Measurements from ENCODE around the gene MCC.

MCC gene

GRCh38 chr5:113128082-113128481 is 360.2 kb downstream of the MCC start:
- no peaks in the 10 kb centered on the region for H3K9me3 ChIP-seq (replicated peaks; ENCODE audit: insufficient read depth, low read length)
- TF ChIP-seq EZH2 (optimal IDR thresholded peaks at IDR 0.05; ENCODE audit: low read depth, low read length) (no peak), EZH2phosphoT487 (IDR thresholded peaks at IDR 0.05; ENCODE audit: low read length) (no peak), CTCF (IDR thresholded peaks at IDR 0.05; ENCODE audit: low read length) (no peak)
- H3K79me2 ChIP-seq (ENCODE audit: low read length) = peaks cover 85% of the 10 kb centered on the region
- no peaks in the 10 kb centered on the region for H3K27me3 ChIP-seq (replicated peaks; ENCODE audit: insufficient read depth, low read length)
- DNase-seq = no peak
- H3K4me2 ChIP-seq (ENCODE audit: low read depth, low read length) = no peak overlapping the region
- H3K27ac ChIP-seq (ENCODE audit: low read length) = no peak overlapping the region
- no peaks in the 10 kb centered on the region for H3K9me2 ChIP-seq (replicated peaks; ENCODE audit: insufficient read depth, low read length)
- no peaks in the 10 kb centered on the region for H4K20me1 ChIP-seq (ENCODE audit: insufficient read depth, low read length)
- H3K4me3 ChIP-seq (ENCODE audit: low read length) = no peak overlapping the region
- H3K4me1 ChIP-seq (ENCODE audit: low read length) = no peaks in the 10 kb centered on the region
- no peak overlapping the region for H2AFZ ChIP-seq (ENCODE audit: low read length)
- H3F3A ChIP-seq (ENCODE audit: insufficient read depth, low read length) = no peaks in the 10 kb centered on the region
- H3K9ac ChIP-seq (ENCODE audit: low read length) = no peak overlapping the region
- no peaks in the 10 kb centered on the region for H3K36me3 ChIP-seq (replicated peaks; ENCODE audit: insufficient read depth, low read length)

GRCh38 chr5:113127021-113127420 is 361.2 kb downstream of the MCC start:
- no peak overlapping the region for H3K9ac ChIP-seq (ENCODE audit: low read length)
- no peaks in the 10 kb centered on the region for H3K36me3 ChIP-seq (replicated peaks; ENCODE audit: insufficient read depth, low read length)
- H3K4me3 ChIP-seq (ENCODE audit: low read length) = no peak overlapping the region
- peaks cover 89% of the 10 kb centered on the region for H3K79me2 ChIP-seq (ENCODE audit: low read length)
- no peak for DNase-seq
- no peak overlapping the region for H3K4me2 ChIP-seq (ENCODE audit: low read depth, low read length)
- no peaks in the 10 kb centered on the region for H3K27me3 ChIP-seq (replicated peaks; ENCODE audit: insufficient read depth, low read length)
- TF ChIP-seq CTCF (IDR thresholded peaks at IDR 0.05; ENCODE audit: low read length) (no peak), EZH2phosphoT487 (IDR thresholded peaks at IDR 0.05; ENCODE audit: low read length) (no peak), EZH2 (optimal IDR thresholded peaks at IDR 0.05; ENCODE audit: low read depth, low read length) (no peak)
- H4K20me1 ChIP-seq (ENCODE audit: insufficient read depth, low read length) = no peaks in the 10 kb centered on the region
- no peaks in the 10 kb centered on the region for H3K4me1 ChIP-seq (ENCODE audit: low read length)
- no peaks in the 10 kb centered on the region for H3K9me3 ChIP-seq (replicated peaks; ENCODE audit: insufficient read depth, low read length)
- no peaks in the 10 kb centered on the region for H3F3A ChIP-seq (ENCODE audit: insufficient read depth, low read length)
- H3K9me2 ChIP-seq (replicated peaks; ENCODE audit: insufficient read depth, low read length) = no peaks in the 10 kb centered on the region
- no peak overlapping the region for H3K27ac ChIP-seq (ENCODE audit: low read length)
- H2AFZ ChIP-seq (ENCODE audit: low read length) = no peak overlapping the region

GRCh38 chr5:113125371-113125770 is 362.9 kb downstream of the MCC start:
- H4K20me1 ChIP-seq (ENCODE audit: insufficient read depth, low read length) = no peaks in the 10 kb centered on the region
- no peaks in the 10 kb centered on the region for H3F3A ChIP-seq (ENCODE audit: insufficient read depth, low read length)
- H3K4me1 ChIP-seq (ENCODE audit: low read length) = no peaks in the 10 kb centered on the region
- TF ChIP-seq EZH2 (optimal IDR thresholded peaks at IDR 0.05; ENCODE audit: low read depth, low read length) (no peak), CTCF (IDR thresholded peaks at IDR 0.05; ENCODE audit: low read length) (no peak), EZH2phosphoT487 (IDR thresholded peaks at IDR 0.05; ENCODE audit: low read length) (no peak)
- H3K9me3 ChIP-seq (replicated peaks; ENCODE audit: insufficient read depth, low read length) = no peaks in the 10 kb centered on the region
- peaks cover 90% of the 10 kb centered on the region for H3K79me2 ChIP-seq (ENCODE audit: low read length)
- H2AFZ ChIP-seq (ENCODE audit: low read length) = no peak overlapping the region
- no peaks in the 10 kb centered on the region for H3K27me3 ChIP-seq (replicated peaks; ENCODE audit: insufficient read depth, low read length)
- H3K4me3 ChIP-seq (ENCODE audit: low read length) = no peak overlapping the region
- H3K9ac ChIP-seq (ENCODE audit: low read length) = no peak overlapping the region
- no peak overlapping the region for H3K4me2 ChIP-seq (ENCODE audit: low read depth, low read length)
- H3K36me3 ChIP-seq (replicated peaks; ENCODE audit: insufficient read depth, low read length) = no peaks in the 10 kb centered on the region
- no peak for DNase-seq
- no peaks in the 10 kb centered on the region for H3K9me2 ChIP-seq (replicated peaks; ENCODE audit: insufficient read depth, low read length)
- H3K27ac ChIP-seq (ENCODE audit: low read length) = no peak overlapping the region

Measured in MM.1S (cell line).